Suprapubic skin (tissue), 4 donors: ENCODE results near the gene NPEPL1. TPM values are rescaled to one million over a fixed set of nuclear protein-coding genes. Genes with fewer than 3 reads are reported as not detected.

ENCODE experiments used
- DNase-seq, 2 donors: peaks; one replicate each; pipeline ENCODE4 v3.0.0-alpha.2; 2019; ENCODE audit warnings: low spot score in 2 of 2
- H3K27ac ChIP-seq: fragments of 200-600 bp; sonication (generic); one replicate; pipeline ENCODE4 v1.5.1; 2019
- H3K27me3 ChIP-seq: fragments of 200-600 bp; sonication (generic); one replicate; pipeline ENCODE4 v1.5.1; 2019
- H3K36me3 ChIP-seq: fragments of 200-600 bp; sonication (generic); one replicate; pipeline ENCODE4 v1.5.1; 2019
- H3K4me1 ChIP-seq: fragments of 200-600 bp; sonication (generic); one replicate; pipeline ENCODE4 v1.5.1; 2019
- H3K4me3 ChIP-seq: fragments of 200-600 bp; sonication (generic); one replicate; pipeline ENCODE4 v1.5.1; 2019; ENCODE audit warnings: mild to moderate bottlenecking
- H3K9me3 ChIP-seq: fragments of 200-600 bp; sonication (generic); one replicate; pipeline ENCODE4 v1.5.1; 2019
- EP300 ChIP-seq: sonication (generic); formaldehyde crosslinking; IDR thresholded peaks from one replicate; pipeline ENCODE4 v1.6.1; 2017; ENCODE audit warnings: antibody characterized with exemption
- POLR2A ChIP-seq, 2 donors: fragments of 450-650 bp; IDR thresholded peaks; one replicate each; pipeline ENCODE4 v1.6.1; 2017; ENCODE audit warnings: antibody characterized with exemption in 2 of 2, mild to moderate bottlenecking in 2 of 2, moderate library complexity in 2 of 2
- POLR2AphosphoS5 ChIP-seq, 3 donors: sonication (generic); formaldehyde crosslinking; IDR thresholded peaks; one replicate each; pipeline ENCODE4 v1.6.1; 2017; ENCODE audit warnings: antibody characterized with exemption in 3 of 3
- WGBS: methylation state at CpG from one replicate; pipeline ENCODE4 v1.1.5; 2018; 5-methylcytosine and 5-hydroxymethylcytosine counted together
- total RNA-seq, 4 donors: library from RNA; depleted of rRNA; stranded (reverse); fragments of >200 nt; gene quantifications; one replicate each; pipeline ENCODE4 v1.1.0, GENCODE V29; 2016
- TF ChIP-seq, protein P1 (sequence below), 2 donors: fragments of 200-600 bp in 1 of 2; fragments of 450-650 bp in 1 of 2; sonication (generic) in 1 of 2; IDR thresholded peaks; one replicate each; pipeline ENCODE4 v1.5.1; 2016 to 2019; ENCODE audit warnings: antibody characterized with exemption in 2 of 2, mild to moderate bottlenecking in 1 of 2, moderate library complexity in 1 of 2

Gene NPEPL1
- total RNA-seq, 4 donors from 2014 or later, result 21.0 to 69.2 (median 42.0) TPM

DNA sequence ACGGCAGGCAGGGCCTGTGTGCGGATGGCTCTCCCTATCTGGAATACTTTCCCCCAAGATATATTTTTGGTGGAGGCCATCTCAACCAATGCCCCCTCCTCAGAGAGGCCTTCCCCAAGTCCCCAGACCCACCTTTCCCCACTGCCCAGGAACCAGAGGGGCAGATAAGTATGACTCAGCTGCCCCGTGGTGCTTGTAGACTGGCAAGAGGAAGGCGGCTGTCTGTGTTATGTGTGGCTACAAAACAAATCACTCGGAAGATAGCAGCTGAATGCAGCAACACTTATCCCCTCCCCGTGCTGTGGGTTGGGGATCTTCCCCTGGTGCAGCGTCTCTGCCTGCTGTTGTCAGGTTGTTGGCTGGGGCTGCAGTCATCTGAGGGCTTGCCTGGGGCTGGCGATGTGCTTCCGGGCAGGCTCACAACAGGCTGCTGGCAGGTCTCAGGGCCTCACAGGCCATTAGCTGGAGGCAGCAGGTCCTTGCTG lies 7.1 kb downstream of the NPEPL1 start:
- H3K4me3 ChIP-seq, result no peak overlapping the region
- no peaks in the 10 kb centered on the region for H3K4me1 ChIP-seq
- no peaks in the 10 kb centered on the region for H3K9me3 ChIP-seq
- H3K27me3 ChIP-seq, result no peaks in the 10 kb centered on the region
- TF ChIP-seq EP300, result no peak
- no peak overlapping the region for H3K27ac ChIP-seq
- DNase-seq, result peak in 1 of 2 donors; percentile 40
- WGBS, result 88% methylated on average over 8 of the region's 9 CpGs
- H3K36me3 ChIP-seq, result peaks cover 84% of the 10 kb centered on the region

DNA sequence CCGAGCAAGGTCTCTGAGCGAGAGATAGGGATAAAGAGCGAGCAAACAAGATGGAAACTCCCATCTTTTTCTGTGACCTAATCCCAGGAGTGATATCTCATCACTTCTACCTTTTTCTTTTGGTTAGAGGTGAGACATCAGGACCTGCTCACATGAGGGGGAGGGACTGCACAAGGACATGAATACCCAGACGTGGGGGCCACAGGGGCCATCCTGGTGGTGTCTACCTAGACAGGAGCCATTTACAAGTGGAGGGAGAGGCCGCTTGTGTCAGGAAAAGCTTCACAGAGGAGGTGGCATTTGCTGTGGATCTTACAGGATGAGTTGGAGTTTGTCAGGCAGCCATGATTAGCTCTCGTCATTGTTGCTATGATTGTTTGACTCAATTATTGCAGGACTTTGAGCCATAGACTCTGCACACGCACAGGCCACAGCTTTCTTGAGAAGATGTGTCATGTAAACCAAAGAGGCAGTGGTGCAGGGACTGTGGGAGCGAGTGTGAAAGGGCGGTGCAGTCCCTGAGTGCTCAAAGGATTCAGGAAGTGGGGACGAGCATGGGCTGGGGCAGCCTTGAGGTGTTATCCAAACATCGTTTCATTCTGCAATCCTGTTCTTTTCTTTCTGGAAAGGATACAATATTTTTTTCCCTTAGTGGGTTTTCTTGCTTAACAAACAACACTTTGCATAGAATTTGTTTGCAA lies 7.7 kb downstream of the NPEPL1 start:
- Histone ChIP-seq H3K27ac (no peak overlapping the region), H3K27me3 (no peaks in the 10 kb centered on the region), H3K9me3 (no peaks in the 10 kb centered on the region), H3K4me3 (no peak overlapping the region), H3K36me3 (peaks cover 85% of the 10 kb centered on the region), H3K4me1 (no peaks in the 10 kb centered on the region)
- TF ChIP-seq, protein P1, sequence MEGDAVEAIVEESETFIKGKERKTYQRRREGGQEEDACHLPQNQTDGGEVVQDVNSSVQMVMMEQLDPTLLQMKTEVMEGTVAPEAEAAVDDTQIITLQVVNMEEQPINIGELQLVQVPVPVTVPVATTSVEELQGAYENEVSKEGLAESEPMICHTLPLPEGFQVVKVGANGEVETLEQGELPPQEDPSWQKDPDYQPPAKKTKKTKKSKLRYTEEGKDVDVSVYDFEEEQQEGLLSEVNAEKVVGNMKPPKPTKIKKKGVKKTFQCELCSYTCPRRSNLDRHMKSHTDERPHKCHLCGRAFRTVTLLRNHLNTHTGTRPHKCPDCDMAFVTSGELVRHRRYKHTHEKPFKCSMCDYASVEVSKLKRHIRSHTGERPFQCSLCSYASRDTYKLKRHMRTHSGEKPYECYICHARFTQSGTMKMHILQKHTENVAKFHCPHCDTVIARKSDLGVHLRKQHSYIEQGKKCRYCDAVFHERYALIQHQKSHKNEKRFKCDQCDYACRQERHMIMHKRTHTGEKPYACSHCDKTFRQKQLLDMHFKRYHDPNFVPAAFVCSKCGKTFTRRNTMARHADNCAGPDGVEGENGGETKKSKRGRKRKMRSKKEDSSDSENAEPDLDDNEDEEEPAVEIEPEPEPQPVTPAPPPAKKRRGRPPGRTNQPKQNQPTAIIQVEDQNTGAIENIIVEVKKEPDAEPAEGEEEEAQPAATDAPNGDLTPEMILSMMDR (IDR thresholded peaks at IDR 0.05), result no peak
- no peak for TF ChIP-seq POLR2AphosphoS5 (IDR thresholded peaks at IDR 0.05)
- peak in 1 of 2 donors; percentile 51 for DNase-seq
- WGBS, result 79% methylated on average over 11 of the region's 11 CpGs

DNA sequence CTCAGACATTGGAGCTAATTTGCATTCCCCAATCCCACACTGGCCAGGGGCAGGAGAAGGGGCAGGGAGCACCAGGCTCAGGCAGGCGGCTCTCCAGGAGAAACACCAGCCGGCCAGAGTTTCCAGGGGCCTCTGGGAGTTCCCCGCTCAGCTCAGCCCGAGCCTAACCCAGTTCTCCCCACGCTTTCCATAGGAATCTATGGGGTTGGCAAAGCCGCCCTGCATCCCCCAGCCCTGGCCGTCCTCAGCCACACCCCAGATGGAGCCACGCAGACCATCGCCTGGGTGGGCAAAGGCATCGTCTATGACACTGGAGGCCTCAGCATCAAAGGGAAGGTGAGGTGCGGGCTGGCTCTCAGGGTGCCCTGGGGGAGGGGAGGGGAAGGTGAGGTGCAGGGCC lies 8.2 kb downstream of the NPEPL1 start:
- Histone ChIP-seq H3K4me3 (no peak overlapping the region), H3K36me3 (peaks cover 84% of the 10 kb centered on the region), H3K9me3 (no peaks in the 10 kb centered on the region), H3K27me3 (no peaks in the 10 kb centered on the region), H3K4me1 (no peaks in the 10 kb centered on the region), H3K27ac (no peak overlapping the region)
- no peak for TF ChIP-seq POLR2A (IDR thresholded peaks at IDR 0.05)
- DNase-seq, result peak; percentile 48 to 69
- 71% methylated on average over 11 of the region's 11 CpGs for WGBS

DNA sequence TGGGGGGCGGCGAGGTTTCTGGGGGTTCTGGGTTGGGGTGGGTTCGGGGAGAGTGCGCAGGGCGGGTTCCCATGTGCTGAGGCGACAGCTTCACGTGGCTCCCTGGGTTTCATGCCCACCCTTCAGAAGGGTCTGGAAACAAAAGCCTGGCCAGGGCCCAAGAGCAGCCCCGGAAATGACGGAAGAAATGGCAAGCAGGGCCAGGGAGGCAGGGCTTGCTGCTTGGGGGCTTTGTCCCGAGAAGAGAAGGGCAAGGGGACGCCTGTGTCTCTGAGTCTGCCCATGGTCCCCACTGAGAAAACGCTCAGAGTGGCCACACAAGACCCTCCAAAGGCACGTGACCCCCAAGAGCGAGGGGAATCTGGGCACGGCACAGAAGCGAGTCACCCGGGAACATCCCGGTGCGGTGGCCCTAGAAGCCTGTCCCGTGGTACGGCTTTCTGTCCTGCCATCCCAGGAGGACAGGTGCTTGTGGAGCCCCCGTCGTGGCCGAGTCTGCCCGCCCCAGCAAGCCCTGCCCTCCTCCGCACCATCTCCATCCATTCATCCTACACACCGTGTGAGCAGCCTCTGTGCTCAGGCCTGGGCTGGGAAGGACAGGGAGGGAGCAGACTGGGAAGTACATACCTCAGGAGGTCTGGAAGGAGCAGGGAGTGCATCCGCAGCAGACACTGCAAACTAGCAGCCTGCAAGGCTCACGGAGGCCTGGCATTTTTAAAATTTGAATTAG lies 9.0 kb downstream of the NPEPL1 start:
- Histone ChIP-seq H3K27me3 (no peaks in the 10 kb centered on the region), H3K4me1 (no peaks in the 10 kb centered on the region), H3K9me3 (no peaks in the 10 kb centered on the region), H3K4me3 (no peak overlapping the region), H3K36me3 (peaks cover 81% of the 10 kb centered on the region), H3K27ac (no peak overlapping the region)
- peak; percentile 40 to 77 for DNase-seq
- TF ChIP-seq, protein P1 (IDR thresholded peaks at IDR 0.05), result no peak
- TF ChIP-seq POLR2A (IDR thresholded peaks at IDR 0.05), result no peak
- no peak for TF ChIP-seq POLR2AphosphoS5 (IDR thresholded peaks at IDR 0.05)
- no peak for TF ChIP-seq EP300
- 93% methylated on average over 22 of the region's 29 CpGs for WGBS

DNA sequence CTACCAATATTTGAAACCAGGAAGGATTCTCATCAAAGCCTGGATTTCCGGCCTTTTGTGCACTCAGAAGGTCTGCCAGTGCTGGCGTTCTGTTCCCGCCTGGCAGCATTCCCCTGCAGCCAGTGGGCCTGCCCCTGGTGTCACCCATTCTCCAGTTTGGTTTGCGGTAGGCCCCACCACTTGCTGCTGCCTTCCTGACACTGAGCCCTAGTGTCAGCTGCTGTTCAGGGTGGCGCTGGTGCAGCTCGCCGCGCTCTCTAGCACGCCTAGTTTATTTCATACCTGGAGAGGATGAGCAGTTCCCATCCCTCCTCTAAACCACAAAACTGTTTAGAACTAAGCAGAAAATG lies 9.5 kb downstream of the NPEPL1 start:
- H3K36me3 ChIP-seq, result peaks cover 81% of the 10 kb centered on the region
- 89% methylated on average over 9 of the region's 9 CpGs for WGBS
- peak in 1 of 2 donors; percentile 31 for DNase-seq

More for the DNA sequence above, 9.5 kb downstream of the NPEPL1 start:
- Histone ChIP-seq H3K9me3 (no peaks in the 10 kb centered on the region), H3K27me3 (no peaks in the 10 kb centered on the region), H3K27ac (no peak overlapping the region), H3K4me1 (no peaks in the 10 kb centered on the region), H3K4me3 (no peak overlapping the region)
- no peak for TF ChIP-seq POLR2A (IDR thresholded peaks at IDR 0.05)
- TF ChIP-seq EP300, result no peak
- TF ChIP-seq, protein P1 (IDR thresholded peaks at IDR 0.05), result no peak
- TF ChIP-seq POLR2AphosphoS5 (IDR thresholded peaks at IDR 0.05), result no peak
